ENCODE data around the gene DENND1A.

Gene DENND1A

DNA sequence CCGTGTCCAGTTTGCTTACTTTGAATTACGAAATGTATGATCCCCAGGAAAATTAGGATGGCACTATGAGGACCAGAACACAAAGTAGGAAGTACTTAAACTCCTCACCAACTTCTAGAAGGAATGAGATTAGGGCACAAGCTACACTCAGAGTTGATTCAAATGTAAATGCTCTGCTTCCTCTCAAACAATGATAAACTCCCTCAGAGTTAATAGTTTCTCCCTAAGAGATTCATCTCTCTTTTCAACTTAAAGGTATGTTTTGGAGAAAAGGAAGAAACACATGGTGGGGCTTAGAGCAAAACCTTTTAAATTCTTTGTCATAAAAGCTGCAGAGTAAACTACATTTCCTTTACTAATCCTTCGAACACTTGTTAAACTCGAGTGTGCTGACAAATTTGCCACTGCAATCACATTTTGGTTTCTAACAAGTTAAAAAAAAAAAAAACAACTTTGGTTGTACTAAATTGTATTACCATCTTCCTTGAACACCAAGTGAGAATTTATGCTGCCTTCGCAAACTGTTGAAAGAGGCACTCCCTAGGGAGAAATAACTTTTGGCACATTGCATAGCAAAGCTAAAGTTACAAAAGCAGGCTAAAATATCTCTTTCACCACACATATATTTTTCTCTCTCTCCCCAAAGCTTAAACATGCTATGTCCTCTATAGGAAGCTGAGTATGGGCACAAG lies 66.6 kb downstream of the DENND1A start:
- peak; percentile 84 for DNase-seq

- DNase-seq = no peak
Observed at GRCh38 chr9:123861756-123862120, 68.2 kb downstream of the DENND1A start.

DNA sequence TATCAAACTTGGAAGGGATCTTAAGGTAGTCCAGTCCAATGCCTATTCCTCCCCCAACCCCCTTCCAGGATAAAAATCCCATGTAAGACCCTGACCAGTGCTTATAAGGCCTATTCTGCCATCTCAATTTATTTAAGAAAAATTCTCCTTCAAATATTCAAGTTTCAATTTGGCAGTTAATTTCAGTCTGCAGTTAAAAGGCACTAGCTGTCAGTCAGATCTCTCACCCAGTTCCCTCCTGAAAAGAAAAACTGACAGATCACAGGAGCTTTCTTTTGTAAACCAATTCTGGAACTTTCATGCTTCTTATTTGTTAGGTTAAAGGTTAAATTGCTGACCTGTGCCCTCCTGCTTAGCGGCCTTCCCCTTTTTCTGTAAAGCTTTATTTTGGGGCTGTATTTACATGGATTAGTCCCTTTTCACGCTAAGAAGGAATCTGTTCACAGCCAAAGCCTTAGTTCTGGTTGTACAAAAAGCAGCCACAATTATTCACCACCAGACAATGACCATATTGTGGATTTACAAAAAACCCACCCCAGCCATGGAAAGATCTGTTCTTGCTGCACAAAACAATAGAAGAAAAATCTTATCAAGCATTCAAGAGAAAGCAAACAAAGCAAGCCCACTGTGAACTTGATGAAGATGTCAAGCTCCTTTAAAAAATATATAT lies 68.7 kb downstream of the DENND1A start:
- DNase-seq = no peak

DNA sequence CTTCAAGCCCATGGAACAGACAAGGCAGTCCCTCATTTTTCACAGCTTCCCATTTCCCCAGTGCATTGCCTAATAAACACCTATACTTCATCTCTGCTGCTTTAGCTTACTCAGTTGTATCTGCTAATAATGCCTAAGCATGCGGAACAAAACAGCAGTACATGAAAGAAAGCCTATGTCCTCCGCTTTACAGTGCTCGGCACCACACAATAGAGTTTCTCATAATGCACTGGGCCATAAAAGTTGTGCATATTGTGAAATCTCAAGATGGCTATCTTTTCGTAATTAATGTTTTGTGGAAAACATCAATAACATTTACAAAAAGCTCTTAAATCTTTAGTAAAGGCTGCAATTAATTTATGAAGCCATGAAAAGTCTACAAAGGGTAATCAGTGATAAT lies 69.3 kb downstream of the DENND1A start:
- no peak for DNase-seq

DNA sequence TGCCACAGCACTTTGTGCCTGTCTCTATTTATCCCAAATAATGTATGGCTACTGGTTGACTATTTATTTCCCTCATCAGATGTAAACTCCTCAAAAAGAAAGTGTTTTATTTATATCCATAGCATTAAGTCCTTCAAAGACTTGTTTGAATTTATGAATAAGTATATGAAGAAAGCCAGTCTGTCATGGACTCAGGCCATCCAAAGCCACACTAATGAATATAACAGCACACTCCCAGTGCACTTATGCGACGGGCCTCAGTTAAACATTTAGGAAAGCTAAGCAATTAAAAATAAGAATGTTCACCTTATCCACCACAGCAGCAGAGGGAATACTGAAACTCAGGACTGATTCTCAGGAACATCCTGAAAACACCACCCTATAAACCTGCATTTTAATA lies 77.5 kb downstream of the DENND1A start:
- DNase-seq = no peak

- no peak for DNase-seq
Observed at GRCh38 chr9:123851851-123852250, 78.1 kb downstream of the DENND1A start.

GRCh38 chr9:123848447-123849085 lies 81.4 kb downstream of the DENND1A start:
- DNase-seq = no peak

- DNase-seq = no peak
Observed at GRCh38 chr9:123846966-123847365, 83.0 kb downstream of the DENND1A start.

- no peak for DNase-seq
Observed at GRCh38 chr9:123843703-123844102, 86.2 kb downstream of the DENND1A start.

GRCh38 chr9:123835821-123836220 lies 94.1 kb downstream of the DENND1A start:
- DNase-seq = no peak

DNA sequence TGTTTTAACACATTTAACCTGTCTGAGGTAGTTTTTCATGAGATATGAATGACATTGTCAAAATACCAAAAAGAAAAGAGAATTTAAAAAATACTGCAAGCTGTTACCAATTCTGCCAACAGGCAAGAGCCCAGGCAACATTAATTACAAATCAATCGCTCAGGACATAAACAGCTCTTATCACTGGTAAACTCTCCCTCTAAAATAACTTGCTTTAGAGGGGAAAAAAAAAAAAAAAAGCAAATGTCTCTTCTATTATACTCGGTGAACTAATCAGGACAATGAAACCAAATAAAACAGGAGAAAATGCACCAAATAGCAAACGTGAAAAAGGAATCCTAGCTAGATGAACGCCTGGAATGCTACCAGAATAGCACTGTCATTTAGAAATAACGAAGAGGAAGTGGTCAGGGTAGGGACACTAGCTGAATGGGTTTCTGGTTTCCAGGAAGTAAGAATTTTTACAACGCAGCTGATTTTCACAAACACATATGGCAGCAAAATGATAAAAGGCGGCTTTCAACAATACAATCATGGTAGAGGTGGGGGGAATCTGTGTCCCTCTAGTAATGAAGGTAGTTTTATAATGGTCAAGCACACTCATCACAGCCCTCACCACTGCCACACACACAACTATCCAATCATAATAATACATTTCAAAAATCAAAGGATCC lies 94.9 kb downstream of the DENND1A start:
- peak; percentile 47 for DNase-seq

DNA sequence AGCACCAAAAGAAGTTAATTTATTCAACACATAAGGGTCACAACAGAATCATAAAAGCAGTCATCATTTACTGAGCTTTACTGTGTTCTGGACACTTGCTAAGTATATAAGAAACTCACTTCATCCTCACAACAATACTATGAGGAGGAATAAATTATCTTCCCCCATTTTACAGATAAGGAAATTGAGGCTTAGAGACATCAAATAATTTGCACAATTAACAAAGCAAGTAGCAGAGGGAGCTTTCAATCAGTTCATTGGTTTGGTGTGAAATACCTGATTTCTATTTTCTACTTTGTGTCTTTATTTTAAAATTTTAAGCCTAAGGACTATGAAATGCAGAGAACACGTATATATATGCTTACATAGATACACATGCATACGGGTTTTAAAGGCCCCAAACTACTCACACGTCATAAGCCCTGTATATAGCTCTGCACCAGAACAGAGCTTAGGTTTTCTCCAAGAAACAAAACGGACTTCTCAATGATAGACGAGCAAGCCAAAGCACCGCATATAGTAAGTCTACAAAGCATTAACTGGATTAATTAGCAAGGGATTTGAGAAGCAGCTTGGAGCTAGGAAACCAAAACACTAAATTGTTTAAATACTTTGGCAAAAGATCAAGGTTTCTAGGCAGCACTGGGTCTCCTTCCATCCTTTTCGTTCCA lies 95.6 kb downstream of the DENND1A start:
- peak; percentile 33 for DNase-seq

- DNase-seq = peak; percentile 14
Observed at GRCh38 chr9:123832858-123833650, 96.9 kb downstream of the DENND1A start.

GRCh38 chr9:123832176-123832575 lies 97.8 kb downstream of the DENND1A start:
- no peak for DNase-seq

DNA sequence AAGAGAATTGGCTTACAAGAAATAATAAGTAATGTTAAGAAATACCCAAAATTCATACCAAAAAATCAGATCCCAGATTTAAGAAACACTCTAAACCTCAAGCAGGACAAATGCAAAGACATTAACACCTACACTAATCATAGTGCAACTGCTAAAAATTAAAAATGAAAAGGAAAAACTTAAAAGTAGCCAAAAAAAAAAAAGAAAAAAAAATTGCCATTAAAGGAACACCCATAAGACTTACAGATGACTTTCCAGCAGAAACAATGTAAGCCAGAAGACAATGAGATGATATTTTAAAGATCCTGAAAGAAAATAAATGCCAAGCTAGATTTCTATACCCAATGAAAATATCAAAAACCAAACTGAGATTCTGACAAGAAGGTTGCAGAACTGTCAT lies 101.5 kb downstream of the DENND1A start:
- DNase-seq = no peak

- peak; percentile 34 for DNase-seq
Observed at GRCh38 chr9:123825342-123826060, 104.4 kb downstream of the DENND1A start.

- no peak for DNase-seq
Observed at GRCh38 chr9:123823194-123823947, 106.6 kb downstream of the DENND1A start.

- DNase-seq = peak; percentile 5
Observed at GRCh38 chr9:123821619-123822018, 108.3 kb downstream of the DENND1A start.

DNA sequence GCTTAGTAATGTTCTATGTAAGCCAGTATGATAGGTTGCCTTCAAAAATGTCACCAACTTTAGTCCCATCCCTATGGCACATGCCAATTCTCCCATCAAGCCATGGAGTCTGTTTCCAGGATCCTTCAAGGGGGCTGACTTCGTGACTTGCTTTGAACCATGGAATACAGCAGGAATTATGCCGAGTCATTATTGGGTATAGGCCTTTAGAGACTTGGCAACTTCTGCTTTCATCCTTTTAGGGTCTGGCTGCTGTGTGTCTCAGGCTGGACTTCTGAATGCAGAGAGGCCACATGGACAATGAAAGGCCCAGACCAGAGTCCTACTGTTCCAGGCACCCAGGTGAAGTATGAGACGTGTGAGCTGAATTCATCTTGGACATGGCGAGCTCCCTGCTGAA lies 109.8 kb downstream of the DENND1A start:
- no peak for DNase-seq

- DNase-seq = no peak
Observed at GRCh38 chr9:123816817-123817472, 113.0 kb downstream of the DENND1A start.

All from fibroblast of skin of scalp (primary cell).